GM13976 (cell line): ENCODE data around the gene RD3L.

Source experiments
- DNase-seq: peaks from one replicate; pipeline ENCODE4 v3.0.0; 2012; ENCODE audit warnings: low spot score
- CTCF ChIP-seq: IDR thresholded peaks from 2 replicates; pipeline ENCODE4 v1.5.1; 2012; ENCODE audit warnings: borderline replicate concordance, mild to moderate bottlenecking; ENCODE audit not compliant: insufficient read depth; ENCODE audit errors: extremely low read depth, missing control alignments, control extremely low read depth
- in situ Hi-C: fragments of 300-500 bp; cut with MboI; formaldehyde crosslinking; loops from one replicate; pipeline ENCODE4 v1.12.0; 2022; ENCODE audit warnings: low sequenced_read_pairs, mixed read lengths, inconsistent platforms; ENCODE audit not compliant: unreplicated experiment

RD3L gene

GRCh38 chr14:103904493-103905107, 37.7 kb downstream of the RD3L start:
- DNase-seq: no peak
- in situ Hi-C loops: loop anchor here (5.0 kb wide), 1 partner anchor 92 kb away; no protein-coding TSS in a partner anchor
- no peak for TF ChIP-seq CTCF

- TF ChIP-seq CTCF: no peak
- in situ Hi-C loops: no loop called here
- DNase-seq: no peak
Measured at GRCh38 chr14:103899833-103900232, 42.5 kb downstream of the RD3L start.

- no peak for TF ChIP-seq CTCF
- in situ Hi-C loops: no loop called here
- peak; percentile 32 for DNase-seq
Measured at GRCh38 chr14:103899316-103899715, 43.0 kb downstream of the RD3L start.

GRCh38 chr14:103898711-103899110, 43.6 kb downstream of the RD3L start:
- TF ChIP-seq CTCF: no peak
- in situ Hi-C loops: no loop called here
- DNase-seq: no peak

GRCh38 chr14:103898204-103898603, 44.1 kb downstream of the RD3L start:
- TF ChIP-seq CTCF: no peak
- DNase-seq: no peak
- in situ Hi-C loops: no loop called here

- in situ Hi-C loops: no loop called here
- no peak for TF ChIP-seq CTCF
- DNase-seq: no peak
Measured at GRCh38 chr14:103897075-103897947, 45.0 kb downstream of the RD3L start.
